Suprapubic skin (tissue), 4 donors: Measurements from ENCODE around the gene C2orf49.

ENCODE experiments used
- CTCF ChIP-seq, 2 donors: fragments of 200-600 bp in 1 of 2; fragments of 450-650 bp in 1 of 2; sonication (generic) in 1 of 2; IDR thresholded peaks; one replicate each; pipeline ENCODE4 v1.5.1; 2016 to 2019; ENCODE audit warnings: antibody characterized with exemption in 2 of 2, mild to moderate bottlenecking in 1 of 2, moderate library complexity in 1 of 2
- EP300 ChIP-seq: sonication (generic); formaldehyde crosslinking; IDR thresholded peaks from one replicate; pipeline ENCODE4 v1.6.1; 2017; ENCODE audit warnings: antibody characterized with exemption
- POLR2A ChIP-seq, 2 donors: fragments of 450-650 bp; IDR thresholded peaks; one replicate each; pipeline ENCODE4 v1.6.1; 2017; ENCODE audit warnings: antibody characterized with exemption in 2 of 2, mild to moderate bottlenecking in 2 of 2, moderate library complexity in 2 of 2
- POLR2AphosphoS5 ChIP-seq, 3 donors: sonication (generic); formaldehyde crosslinking; IDR thresholded peaks; one replicate each; pipeline ENCODE4 v1.6.1; 2017; ENCODE audit warnings: antibody characterized with exemption in 3 of 3

- TF ChIP-seq CTCF (IDR thresholded peaks at IDR 0.05) = no peak
- no peak for TF ChIP-seq EP300
- TF ChIP-seq POLR2AphosphoS5 (IDR thresholded peaks at IDR 0.05) = no peak
- no peak for TF ChIP-seq POLR2A (IDR thresholded peaks at IDR 0.05)
Measured at GRCh38 chr2:105391763-105392662, 54.7 kb downstream of the C2orf49 start.
